ENCODE data around the gene DPP10.

DPP10 gene

GRCh38 chr2:115606350-115606749 lies 1163.9 kb downstream of the DPP10 start:
- DNase-seq = no peak

- DNase-seq = no peak
Observed at GRCh38 chr2:115609978-115610377, 1167.5 kb downstream of the DPP10 start.

- DNase-seq = no peak
Observed at GRCh38 chr2:115610888-115611287, 1168.4 kb downstream of the DPP10 start.

- DNase-seq = no peak
Observed at GRCh38 chr2:115624332-115624731, 1181.9 kb downstream of the DPP10 start.

- no peak for DNase-seq
Observed at GRCh38 chr2:115634578-115634977, 1192.1 kb downstream of the DPP10 start.

GRCh38 chr2:115635430-115635829 lies 1193.0 kb downstream of the DPP10 start:
- no peak for DNase-seq

- no peak for DNase-seq
Observed at GRCh38 chr2:115649731-115650130, 1207.3 kb downstream of the DPP10 start.

- DNase-seq = no peak
Observed at GRCh38 chr2:115650827-115651226, 1208.4 kb downstream of the DPP10 start.

GRCh38 chr2:115652652-115653051 lies 1210.2 kb downstream of the DPP10 start:
- no peak for DNase-seq

- no peak for DNase-seq
Observed at GRCh38 chr2:115654362-115654761, 1211.9 kb downstream of the DPP10 start.

GRCh38 chr2:115678129-115678528 lies 1235.7 kb downstream of the DPP10 start:
- no peak for DNase-seq

- DNase-seq = no peak
Observed at GRCh38 chr2:115684345-115684744, 1241.9 kb downstream of the DPP10 start.

- DNase-seq = no peak
Observed at GRCh38 chr2:115691409-115691808, 1249.0 kb downstream of the DPP10 start.

GRCh38 chr2:115694651-115695050 lies 1252.2 kb downstream of the DPP10 start:
- no peak for DNase-seq

- DNase-seq = no peak
Observed at GRCh38 chr2:115733190-115733775, 1290.8 kb downstream of the DPP10 start.

GRCh38 chr2:115738111-115738510 lies 1295.7 kb downstream of the DPP10 start:
- no peak for DNase-seq

GRCh38 chr2:115739574-115739973 lies 1297.1 kb downstream of the DPP10 start:
- no peak for DNase-seq

- no peak for DNase-seq
Observed at GRCh38 chr2:115746151-115746550, 1303.7 kb downstream of the DPP10 start.

GRCh38 chr2:115757286-115757685 lies 1314.8 kb downstream of the DPP10 start:
- no peak for DNase-seq

- DNase-seq = no peak
Observed at GRCh38 chr2:115763601-115764000, 1321.2 kb downstream of the DPP10 start.

GRCh38 chr2:115771516-115771915 lies 1329.1 kb downstream of the DPP10 start:
- no peak for DNase-seq

- DNase-seq = no peak
Observed at GRCh38 chr2:115774361-115774760, 1331.9 kb downstream of the DPP10 start.

- no peak for DNase-seq
Observed at GRCh38 chr2:115779085-115779632, 1336.7 kb downstream of the DPP10 start.

- DNase-seq = no peak
Observed at GRCh38 chr2:115782286-115782685, 1339.8 kb downstream of the DPP10 start.

GRCh38 chr2:115796078-115796477 lies 1353.6 kb downstream of the DPP10 start:
- no peak for DNase-seq
